ENCODE data around the gene RBBP8NL. TPM values are rescaled to one million over a fixed set of nuclear protein-coding genes. Genes with fewer than 3 reads are reported as not detected.

The RBBP8NL gene
- total and polyA plus RNA-seq, 2 of the 8 experiments (the other 6 are each of a cell fraction or from before 2014, with no cell fraction given), result 0.43 to 0.48 TPM

DNA sequence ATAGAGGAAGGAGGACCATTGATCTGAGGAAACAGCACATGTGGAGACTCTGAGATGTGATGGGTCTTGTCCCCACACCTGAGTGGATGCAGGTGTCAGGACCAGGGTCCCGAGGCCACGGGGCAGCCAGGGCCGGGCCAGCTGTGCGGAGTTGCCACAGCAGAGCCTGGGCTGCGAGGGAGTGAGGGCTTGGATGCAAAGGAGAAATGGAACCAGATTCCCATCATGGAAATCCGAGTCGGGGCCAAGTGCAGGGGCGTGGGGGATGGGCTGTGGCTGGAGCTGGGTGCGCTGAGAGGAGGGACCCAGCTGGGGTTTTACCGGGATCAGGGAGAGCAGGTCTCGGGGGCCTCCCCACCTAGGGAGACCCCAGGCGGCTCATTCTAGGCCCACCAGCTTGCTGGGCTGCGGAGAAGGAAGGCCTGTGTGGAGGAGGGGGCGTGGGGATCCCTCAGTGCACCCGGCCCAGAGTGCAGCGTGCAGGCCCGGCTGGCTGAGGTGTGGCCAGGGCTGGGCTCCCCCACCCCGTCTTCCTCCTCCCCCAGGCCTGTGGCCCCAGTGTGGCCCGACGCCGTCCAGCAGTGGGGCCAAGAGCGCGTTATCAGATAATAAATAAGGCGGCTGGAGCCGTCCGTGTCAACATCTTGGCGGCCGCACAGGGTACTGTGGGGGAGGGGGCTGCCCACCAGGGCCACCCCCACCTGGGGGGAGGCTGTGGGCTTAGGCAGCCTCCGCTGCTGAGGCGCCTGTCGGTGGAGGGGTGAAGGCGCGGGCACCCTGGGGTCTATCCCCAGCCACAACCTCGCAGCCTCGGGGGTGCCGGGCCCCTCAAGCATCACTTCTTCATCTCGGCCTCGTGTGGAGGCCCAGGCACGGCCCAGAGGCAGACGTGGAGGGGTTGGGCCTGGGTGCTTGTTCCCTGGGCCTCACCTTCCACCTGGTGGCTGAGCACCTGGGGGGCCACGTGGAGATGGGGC is 31.2 kb upstream of the RBBP8NL start (continued):
- TF ChIP-seq, protein P1, sequence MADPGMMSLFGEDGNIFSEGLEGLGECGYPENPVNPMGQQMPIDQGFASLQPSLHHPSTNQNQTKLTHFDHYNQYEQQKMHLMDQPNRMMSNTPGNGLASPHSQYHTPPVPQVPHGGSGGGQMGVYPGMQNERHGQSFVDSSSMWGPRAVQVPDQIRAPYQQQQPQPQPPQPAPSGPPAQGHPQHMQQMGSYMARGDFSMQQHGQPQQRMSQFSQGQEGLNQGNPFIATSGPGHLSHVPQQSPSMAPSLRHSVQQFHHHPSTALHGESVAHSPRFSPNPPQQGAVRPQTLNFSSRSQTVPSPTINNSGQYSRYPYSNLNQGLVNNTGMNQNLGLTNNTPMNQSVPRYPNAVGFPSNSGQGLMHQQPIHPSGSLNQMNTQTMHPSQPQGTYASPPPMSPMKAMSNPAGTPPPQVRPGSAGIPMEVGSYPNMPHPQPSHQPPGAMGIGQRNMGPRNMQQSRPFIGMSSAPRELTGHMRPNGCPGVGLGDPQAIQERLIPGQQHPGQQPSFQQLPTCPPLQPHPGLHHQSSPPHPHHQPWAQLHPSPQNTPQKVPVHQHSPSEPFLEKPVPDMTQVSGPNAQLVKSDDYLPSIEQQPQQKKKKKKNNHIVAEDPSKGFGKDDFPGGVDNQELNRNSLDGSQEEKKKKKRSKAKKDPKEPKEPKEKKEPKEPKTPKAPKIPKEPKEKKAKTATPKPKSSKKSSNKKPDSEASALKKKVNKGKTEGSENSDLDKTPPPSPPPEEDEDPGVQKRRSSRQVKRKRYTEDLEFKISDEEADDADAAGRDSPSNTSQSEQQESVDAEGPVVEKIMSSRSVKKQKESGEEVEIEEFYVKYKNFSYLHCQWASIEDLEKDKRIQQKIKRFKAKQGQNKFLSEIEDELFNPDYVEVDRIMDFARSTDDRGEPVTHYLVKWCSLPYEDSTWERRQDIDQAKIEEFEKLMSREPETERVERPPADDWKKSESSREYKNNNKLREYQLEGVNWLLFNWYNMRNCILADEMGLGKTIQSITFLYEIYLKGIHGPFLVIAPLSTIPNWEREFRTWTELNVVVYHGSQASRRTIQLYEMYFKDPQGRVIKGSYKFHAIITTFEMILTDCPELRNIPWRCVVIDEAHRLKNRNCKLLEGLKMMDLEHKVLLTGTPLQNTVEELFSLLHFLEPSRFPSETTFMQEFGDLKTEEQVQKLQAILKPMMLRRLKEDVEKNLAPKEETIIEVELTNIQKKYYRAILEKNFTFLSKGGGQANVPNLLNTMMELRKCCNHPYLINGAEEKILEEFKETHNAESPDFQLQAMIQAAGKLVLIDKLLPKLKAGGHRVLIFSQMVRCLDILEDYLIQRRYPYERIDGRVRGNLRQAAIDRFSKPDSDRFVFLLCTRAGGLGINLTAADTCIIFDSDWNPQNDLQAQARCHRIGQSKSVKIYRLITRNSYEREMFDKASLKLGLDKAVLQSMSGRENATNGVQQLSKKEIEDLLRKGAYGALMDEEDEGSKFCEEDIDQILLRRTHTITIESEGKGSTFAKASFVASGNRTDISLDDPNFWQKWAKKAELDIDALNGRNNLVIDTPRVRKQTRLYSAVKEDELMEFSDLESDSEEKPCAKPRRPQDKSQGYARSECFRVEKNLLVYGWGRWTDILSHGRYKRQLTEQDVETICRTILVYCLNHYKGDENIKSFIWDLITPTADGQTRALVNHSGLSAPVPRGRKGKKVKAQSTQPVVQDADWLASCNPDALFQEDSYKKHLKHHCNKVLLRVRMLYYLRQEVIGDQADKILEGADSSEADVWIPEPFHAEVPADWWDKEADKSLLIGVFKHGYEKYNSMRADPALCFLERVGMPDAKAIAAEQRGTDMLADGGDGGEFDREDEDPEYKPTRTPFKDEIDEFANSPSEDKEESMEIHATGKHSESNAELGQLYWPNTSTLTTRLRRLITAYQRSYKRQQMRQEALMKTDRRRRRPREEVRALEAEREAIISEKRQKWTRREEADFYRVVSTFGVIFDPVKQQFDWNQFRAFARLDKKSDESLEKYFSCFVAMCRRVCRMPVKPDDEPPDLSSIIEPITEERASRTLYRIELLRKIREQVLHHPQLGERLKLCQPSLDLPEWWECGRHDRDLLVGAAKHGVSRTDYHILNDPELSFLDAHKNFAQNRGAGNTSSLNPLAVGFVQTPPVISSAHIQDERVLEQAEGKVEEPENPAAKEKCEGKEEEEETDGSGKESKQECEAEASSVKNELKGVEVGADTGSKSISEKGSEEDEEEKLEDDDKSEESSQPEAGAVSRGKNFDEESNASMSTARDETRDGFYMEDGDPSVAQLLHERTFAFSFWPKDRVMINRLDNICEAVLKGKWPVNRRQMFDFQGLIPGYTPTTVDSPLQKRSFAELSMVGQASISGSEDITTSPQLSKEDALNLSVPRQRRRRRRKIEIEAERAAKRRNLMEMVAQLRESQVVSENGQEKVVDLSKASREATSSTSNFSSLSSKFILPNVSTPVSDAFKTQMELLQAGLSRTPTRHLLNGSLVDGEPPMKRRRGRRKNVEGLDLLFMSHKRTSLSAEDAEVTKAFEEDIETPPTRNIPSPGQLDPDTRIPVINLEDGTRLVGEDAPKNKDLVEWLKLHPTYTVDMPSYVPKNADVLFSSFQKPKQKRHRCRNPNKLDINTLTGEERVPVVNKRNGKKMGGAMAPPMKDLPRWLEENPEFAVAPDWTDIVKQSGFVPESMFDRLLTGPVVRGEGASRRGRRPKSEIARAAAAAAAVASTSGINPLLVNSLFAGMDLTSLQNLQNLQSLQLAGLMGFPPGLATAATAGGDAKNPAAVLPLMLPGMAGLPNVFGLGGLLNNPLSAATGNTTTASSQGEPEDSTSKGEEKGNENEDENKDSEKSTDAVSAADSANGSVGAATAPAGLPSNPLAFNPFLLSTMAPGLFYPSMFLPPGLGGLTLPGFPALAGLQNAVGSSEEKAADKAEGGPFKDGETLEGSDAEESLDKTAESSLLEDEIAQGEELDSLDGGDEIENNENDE (IDR thresholded peaks at IDR 0.05; ENCODE audit: insufficient replicate concordance, low read length), result no peak
- TF ChIP-seq, protein P2, sequence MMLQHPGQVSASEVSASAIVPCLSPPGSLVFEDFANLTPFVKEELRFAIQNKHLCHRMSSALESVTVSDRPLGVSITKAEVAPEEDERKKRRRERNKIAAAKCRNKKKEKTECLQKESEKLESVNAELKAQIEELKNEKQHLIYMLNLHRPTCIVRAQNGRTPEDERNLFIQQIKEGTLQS (IDR thresholded peaks at IDR 0.05; ENCODE audit: insufficient read depth, low read depth, low read length), result no peak
- TF ChIP-seq JUN (IDR thresholded peaks at IDR 0.05; ENCODE audit: low read depth, low read length), result no peak
- no peak for TF ChIP-seq TAF7 (optimal IDR thresholded peaks at IDR 0.05; ENCODE audit: borderline replicate concordance, low read depth, low read length)
- TF ChIP-seq MAFK (IDR thresholded peaks at IDR 0.05; ENCODE audit: low read depth, low read length), result no peak

Data from H1 (cell line).